K562 (cell line): ENCODE results near the gene PSMD13.

Experiments used
- CTCF ChIP-seq, 3 experiments: IDR thresholded peaks in 2 of 3; conservative IDR thresholded peaks in 1 of 3; 2 replicates each; pipeline ENCODE4 v1.5.1; 2011 to 2012; ENCODE audit warnings: low read length in 3 of 3, mild to moderate bottlenecking in 3 of 3, control low read depth in 2 of 3, improper control_type of control experiment in 1 of 3, inconsistent platforms in 1 of 3, low read depth in 1 of 3, mixed read lengths in 1 of 3, moderate library complexity in 1 of 3; ENCODE audit not compliant: insufficient read depth in 2 of 3
- FOSL1 ChIP-seq: fragments of 200-800 bp; sonication (Bioruptor generic); conservative IDR thresholded peaks from 2 replicates; pipeline ENCODE4 v1.6.1; 2016; ENCODE audit warnings: missing genetic modification characterization, missing compliant biosample characterization
- JUN ChIP-seq, 2 experiments: sonication (generic) in 1 of 2; formaldehyde crosslinking in 1 of 2; IDR thresholded peaks; 2 replicates each; pipeline versions ENCODE4 v1.6.1 to v1.8.0; 2012 to 2022; ENCODE audit warnings: borderline replicate concordance in 2 of 2, mild to moderate bottlenecking in 2 of 2, improper control_type of control experiment in 1 of 2, low read depth in 1 of 2, low read length in 1 of 2, missing genetic modification reagents in 1 of 2
- SAFB ChIP-seq: fragments of 200-400 bp; formaldehyde crosslinking; IDR thresholded peaks from 2 replicates; pipeline ENCODE4 v1.6.1; 2017; ENCODE audit warnings: low read depth, low read length, borderline replicate concordance
- SMC3 ChIP-seq: conservative IDR thresholded peaks from 2 replicates; pipeline ENCODE4 v1.6.1; 2011; ENCODE audit warnings: low read depth, low read length, improper control_type of control experiment; ENCODE audit not compliant: insufficient read depth
- TCF7L2 ChIP-seq: fragments of 150-350 bp; IDR thresholded peaks from 2 replicates; pipeline ENCODE4 v1.6.1; 2016; ENCODE audit warnings: low read depth, mild to moderate bottlenecking, low read length, moderate library complexity
- ZBTB12 ChIP-seq: fragments of 250-450 bp; sonication (Bioruptor Pico); IDR thresholded peaks from 2 replicates; pipeline ENCODE4 v1.4.0; 2020
- ZNF121 ChIP-seq: sonication (generic); formaldehyde crosslinking; conservative IDR thresholded peaks from 2 replicates; pipeline ENCODE4 v1.8.0; 2022; ENCODE audit warnings: missing genetic modification reagents
- ZNF274 ChIP-seq: IDR thresholded peaks from 2 replicates; pipeline ENCODE4 v1.6.1; 2011; ENCODE audit warnings: low read depth, mild to moderate bottlenecking, low read length, moderate library complexity, borderline replicate concordance

- TF ChIP-seq ZNF274 (no peak), ZBTB12 (CRISPR knock-in tag) (no peak), ZNF121 (CRISPR knock-in tag) (no peak), TCF7L2 (no peak), FOSL1 (tag) (no peak), CTCF (IDR thresholded peaks at IDR 0.05 in 2 of 3, conservative IDR thresholded peaks at IDR 0.05 in 1 of 3; ENCODE audit: insufficient read depth in 2 of 3, low read depth in 1 of 3, low read length in 3 of 3) (no peak), SMC3 (no peak), SAFB (no peak), JUN (IDR thresholded peaks at IDR 0.05; ENCODE audit: borderline replicate concordance, low read depth, low read length) (no peak), JUN (CRISPR knock-in tag; IDR thresholded peaks at IDR 0.05; ENCODE audit: borderline replicate concordance) (no peak)
These were observed 17.8 kb upstream of the PSMD13 start for GRCh38 chr11:218815-219593.
